IMR-90 (cell line): ENCODE data around the gene FAM162A.

Source experiments
- BHLHE40 ChIP-seq: fragments of 150-350 bp; IDR thresholded peaks from 2 replicates; pipeline ENCODE4 v1.6.1; 2016; ENCODE audit warnings: mild to moderate bottlenecking, low read depth, low read length
- CEBPB ChIP-seq: IDR thresholded peaks from 2 replicates; pipeline ENCODE4 v1.6.1; 2012; ENCODE audit warnings: low read depth, low read length, improper control_type of control experiment
- CHD1 ChIP-seq: IDR thresholded peaks from 2 replicates; pipeline ENCODE4 v1.6.1; 2012; ENCODE audit warnings: low read depth, low read length, improper control_type of control experiment
- MAZ ChIP-seq: IDR thresholded peaks from 2 replicates; pipeline ENCODE4 v1.6.1; 2012; ENCODE audit warnings: low read depth, mild to moderate bottlenecking, low read length, improper control_type of control experiment, moderate library complexity, borderline replicate concordance
- MXI1 ChIP-seq: IDR thresholded peaks from 2 replicates; pipeline ENCODE4 v1.6.1; 2012; ENCODE audit warnings: low read depth, mild to moderate bottlenecking, low read length, moderate library complexity, borderline replicate concordance
- POLR2A ChIP-seq: IDR thresholded peaks from 2 replicates; pipeline ENCODE4 v1.6.1; 2012; ENCODE audit warnings: mild to moderate bottlenecking, low read depth, low read length
- RAD21 ChIP-seq: IDR thresholded peaks from 2 replicates; pipeline ENCODE4 v1.6.1; 2012; ENCODE audit warnings: low read length, improper control_type of control experiment
- RCOR1 ChIP-seq: IDR thresholded peaks from 2 replicates; pipeline ENCODE4 v1.6.1; 2012; ENCODE audit warnings: mild to moderate bottlenecking, low read length, improper control_type of control experiment; ENCODE audit not compliant: insufficient replicate concordance
- RFX5 ChIP-seq: IDR thresholded peaks from 2 replicates; pipeline ENCODE4 v1.8.0; 2012; ENCODE audit warnings: low read depth, mild to moderate bottlenecking, low read length, moderate library complexity
- SMC3 ChIP-seq: fragments of 150-350 bp; IDR thresholded peaks from 2 replicates; pipeline ENCODE4 v1.6.1; 2016; ENCODE audit warnings: low read depth, mild to moderate bottlenecking, antibody characterized with exemption, low read length, moderate library complexity
- TF ChIP-seq, protein P1 (sequence below): conservative IDR thresholded peaks from 2 replicates; pipeline ENCODE4 v1.5.1; 2012; ENCODE audit warnings: mild to moderate bottlenecking, low read depth, low read length, improper control_type of control experiment
- TF ChIP-seq, protein P2 (sequence below): fragments of 150-350 bp; IDR thresholded peaks from 2 replicates; pipeline ENCODE4 v1.6.1; 2017; ENCODE audit warnings: mild to moderate bottlenecking, antibody characterized with exemption, low read length, low read depth
- TF ChIP-seq, protein P3 (sequence below): fragments of 150-350 bp; IDR thresholded peaks from 2 replicates; pipeline ENCODE4 v1.6.1; 2016; ENCODE audit warnings: low read depth, mild to moderate bottlenecking, low read length, moderate library complexity, borderline replicate concordance

DNA sequence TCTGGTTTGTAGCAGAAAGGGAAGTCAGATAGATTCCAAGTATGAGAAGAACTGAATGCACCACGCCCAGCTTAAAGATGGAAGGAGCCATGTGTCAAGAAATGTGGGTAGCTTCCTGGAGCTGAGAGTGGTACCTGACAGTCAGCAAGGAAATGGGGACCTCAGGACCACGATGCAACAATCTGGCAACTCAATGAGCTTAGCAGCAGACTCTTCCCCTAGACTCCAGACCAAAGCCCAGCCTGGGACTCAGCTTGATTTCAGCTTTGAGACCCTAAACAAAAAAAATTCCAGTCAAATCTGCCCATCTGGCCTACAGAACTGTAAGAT is 25.3 kb upstream of the FAM162A start:
- TF ChIP-seq, protein P1, sequence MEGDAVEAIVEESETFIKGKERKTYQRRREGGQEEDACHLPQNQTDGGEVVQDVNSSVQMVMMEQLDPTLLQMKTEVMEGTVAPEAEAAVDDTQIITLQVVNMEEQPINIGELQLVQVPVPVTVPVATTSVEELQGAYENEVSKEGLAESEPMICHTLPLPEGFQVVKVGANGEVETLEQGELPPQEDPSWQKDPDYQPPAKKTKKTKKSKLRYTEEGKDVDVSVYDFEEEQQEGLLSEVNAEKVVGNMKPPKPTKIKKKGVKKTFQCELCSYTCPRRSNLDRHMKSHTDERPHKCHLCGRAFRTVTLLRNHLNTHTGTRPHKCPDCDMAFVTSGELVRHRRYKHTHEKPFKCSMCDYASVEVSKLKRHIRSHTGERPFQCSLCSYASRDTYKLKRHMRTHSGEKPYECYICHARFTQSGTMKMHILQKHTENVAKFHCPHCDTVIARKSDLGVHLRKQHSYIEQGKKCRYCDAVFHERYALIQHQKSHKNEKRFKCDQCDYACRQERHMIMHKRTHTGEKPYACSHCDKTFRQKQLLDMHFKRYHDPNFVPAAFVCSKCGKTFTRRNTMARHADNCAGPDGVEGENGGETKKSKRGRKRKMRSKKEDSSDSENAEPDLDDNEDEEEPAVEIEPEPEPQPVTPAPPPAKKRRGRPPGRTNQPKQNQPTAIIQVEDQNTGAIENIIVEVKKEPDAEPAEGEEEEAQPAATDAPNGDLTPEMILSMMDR = no peak
- TF ChIP-seq RCOR1 = no peak
- no peak for TF ChIP-seq SMC3
- no peak for TF ChIP-seq CHD1
- no peak for TF ChIP-seq POLR2A
- TF ChIP-seq MAZ = no peak
- TF ChIP-seq, protein P2, sequence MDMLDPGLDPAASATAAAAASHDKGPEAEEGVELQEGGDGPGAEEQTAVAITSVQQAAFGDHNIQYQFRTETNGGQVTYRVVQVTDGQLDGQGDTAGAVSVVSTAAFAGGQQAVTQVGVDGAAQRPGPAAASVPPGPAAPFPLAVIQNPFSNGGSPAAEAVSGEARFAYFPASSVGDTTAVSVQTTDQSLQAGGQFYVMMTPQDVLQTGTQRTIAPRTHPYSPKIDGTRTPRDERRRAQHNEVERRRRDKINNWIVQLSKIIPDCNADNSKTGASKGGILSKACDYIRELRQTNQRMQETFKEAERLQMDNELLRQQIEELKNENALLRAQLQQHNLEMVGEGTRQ = no peak
- no peak for TF ChIP-seq CEBPB
- TF ChIP-seq BHLHE40 = no peak
- TF ChIP-seq MXI1 = no peak
- TF ChIP-seq, protein P3, sequence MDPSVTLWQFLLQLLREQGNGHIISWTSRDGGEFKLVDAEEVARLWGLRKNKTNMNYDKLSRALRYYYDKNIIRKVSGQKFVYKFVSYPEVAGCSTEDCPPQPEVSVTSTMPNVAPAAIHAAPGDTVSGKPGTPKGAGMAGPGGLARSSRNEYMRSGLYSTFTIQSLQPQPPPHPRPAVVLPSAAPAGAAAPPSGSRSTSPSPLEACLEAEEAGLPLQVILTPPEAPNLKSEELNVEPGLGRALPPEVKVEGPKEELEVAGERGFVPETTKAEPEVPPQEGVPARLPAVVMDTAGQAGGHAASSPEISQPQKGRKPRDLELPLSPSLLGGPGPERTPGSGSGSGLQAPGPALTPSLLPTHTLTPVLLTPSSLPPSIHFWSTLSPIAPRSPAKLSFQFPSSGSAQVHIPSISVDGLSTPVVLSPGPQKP = no peak
- TF ChIP-seq RAD21 = no peak
- TF ChIP-seq RFX5 = no peak
